Heart left ventricle (tissue), 16 donors: ENCODE measurements around the gene RPS4Y2. TPM values are rescaled to one million over a fixed set of nuclear protein-coding genes. Genes with fewer than 3 reads are reported as not detected.

Source experiments
- ATAC-seq, 4 donors: fragments of 200-7000 bp; cut with Tn5 transposase; one replicate each; pipeline ENCODE4 v1.9.1; 2020 to 2022; ENCODE audit warnings: moderate library complexity in 4 of 4, mild to moderate bottlenecking in 3 of 4, moderate number of reproducible peaks in 1 of 4
- DNase-seq, 5 donors: peaks; one replicate each; pipeline ENCODE4 v3.0.0-alpha.2; 2020
- H3K27ac ChIP-seq, 12 donors: fragments of 200-600 bp; sonication (generic) in 4 of 12; one replicate each; pipeline versions ENCODE4 v1.5.0 to v1.8.0; 2016 to 2022; ENCODE audit warnings: mild to moderate bottlenecking in 2 of 12
- H3K27me3 ChIP-seq, 9 donors: fragments of 200-600 bp; sonication (generic) in 2 of 9; one replicate each; pipeline versions ENCODE4 v1.5.1 to v1.8.0; 2016 to 2022; ENCODE audit warnings: mild to moderate bottlenecking in 3 of 9
- H3K36me3 ChIP-seq, 9 donors: fragments of 200-600 bp; sonication (generic) in 2 of 9; one replicate each; pipeline versions ENCODE4 v1.5.0 to v1.8.0; 2018 to 2022; ENCODE audit warnings: mild to moderate bottlenecking in 2 of 9
- H3K4me1 ChIP-seq, 12 donors: fragments of 200-600 bp; sonication (generic) in 4 of 12; one replicate each; pipeline versions ENCODE4 v1.5.0 to v1.8.0; 2016 to 2022; ENCODE audit warnings: mild to moderate bottlenecking in 3 of 12
- H3K4me3 ChIP-seq, 12 donors: fragments of 200-600 bp; sonication (generic) in 4 of 12; one replicate each; pipeline versions ENCODE4 v1.5.0 to v1.8.0; 2017 to 2022; ENCODE audit warnings: mild to moderate bottlenecking in 9 of 12, moderate library complexity in 4 of 12
- H3K9me3 ChIP-seq, 12 donors: fragments of 200-600 bp; sonication (generic) in 4 of 12; one replicate each; pipeline versions ENCODE4 v1.5.0 to v1.8.0; 2016 to 2022; ENCODE audit warnings: mild to moderate bottlenecking in 1 of 12
- POLR2A ChIP-seq, 2 donors: fragments of 450-650 bp; IDR thresholded peaks; one replicate each; pipeline ENCODE4 v1.6.1; 2017; ENCODE audit warnings: antibody characterized with exemption in 2 of 2, mild to moderate bottlenecking in 2 of 2, moderate library complexity in 2 of 2
- WGBS, 4 donors: extraction: QIAGEN DNeasy Blood & Tissue Kit in 2 of 4; methylation state at CpG; one replicate each; pipeline versions ENCODE4 v1.1.5 to v1.1.7; 2013 to 2018; 5-methylcytosine and 5-hydroxymethylcytosine counted together
- intact Hi-C, 10 donors: fragments of 100-400 bp; cut with DNase I; formaldehyde crosslinking; loops; one replicate each; pipeline versions ENCODE4 v1.11.1 to v1.14.2; 2022
- polyA plus RNA-seq, 2 donors: library from polyadenylated mRNA; stranded (reverse); fragments of 200-250 nt; gene quantifications; one replicate each; pipeline ENCODE4 v1.2.3, GENCODE V29; 2013
- total RNA-seq, 9 donors: library from RNA; depleted of rRNA in 2 of 9; stranded (reverse); fragments of >200 nt in 2 of 9; fragmentation: NEBNext Ultra II Directional in 3 of 9; extraction: Animal tissue kit (Norgen Biotek cat#: 25700) in 3 of 9; gene quantifications; one replicate each; pipeline versions ENCODE4 v1.1.0 to v1.2.4, GENCODE V29; 2016 to 2023
- TF ChIP-seq, protein P1 (sequence below), 12 donors: fragments of 200-600 bp; sonication (generic) in 4 of 12; IDR thresholded peaks; one replicate each; pipeline versions ENCODE4 v1.5.0 to v1.8.0; 2018 to 2022; ENCODE audit warnings: antibody characterized with exemption in 12 of 12, mild to moderate bottlenecking in 5 of 12
- donor health status: ischemic (EF 13 %, LVEDD 7.1; RV severe dilation, severe dysfunction).
- donor health status: healthy with polysubstance abuse.
- donor health status: DM: no; HTN: yes; CAD: no.
- donor health status: DM: no; HTN: no; CAD: no.
- donor health status: ischemic (EF 25% LVEDD 6.9; RV normal size, moderate dysfunction).
- donor health status: ischemic (EF 25% LVEDD 5.7; RV mildly dilated, moderate dysfunction).
- donor health status: healthy.
- donor health status: DM: yes; HTN: yes; CAD: no.
- donor health status: ischemic (EF 35%, LVEDD 5.7; RV mildly dilated, moderate dysfunction).
- donor health status: nonischemic (EF 11% LVEDD 7.7; RV severe dilation, severe dysfunction).
- donor health status: DM: yes; HTN: yes; CAD: no.
- donor health status: PGD.
- donor health status: ischemic (EF 29% LVEDD 5.4; RV normal size, mild dysfunction).
- donor health status: nonischemic (EF 23%, LVEDD 6.1; RV moderate dilation, normal function).

The RPS4Y2 gene
- total and polyA plus RNA-seq, 11 donors, result not detected

DNA sequence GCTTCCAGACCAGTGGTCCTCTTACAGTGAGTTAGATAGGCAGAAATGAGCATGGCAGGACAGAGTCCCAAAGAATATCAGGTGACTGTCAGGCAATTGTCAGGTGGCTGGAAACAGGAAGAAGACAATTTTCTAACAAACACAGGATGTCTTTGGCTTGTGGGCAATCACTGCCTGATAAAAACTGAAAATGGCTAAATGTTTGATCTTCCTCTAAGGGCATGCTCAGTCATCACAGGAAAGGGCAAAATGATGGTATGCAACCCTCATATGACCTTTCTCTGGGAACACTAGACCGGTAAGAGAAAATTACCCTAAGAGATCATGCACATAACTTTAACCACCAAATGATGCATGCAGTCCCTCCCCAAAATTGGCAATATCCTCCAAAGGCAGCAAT, 57.6 kb downstream of the RPS4Y2 start:
- H3K9me3 ChIP-seq, result no peaks in the 10 kb centered on the region
- intact Hi-C loops, result no loop called here
- no peaks in the 10 kb centered on the region for H3K27me3 ChIP-seq
- no peak overlapping the region for H3K4me3 ChIP-seq
- TF ChIP-seq POLR2A (IDR thresholded peaks at IDR 0.05), result no peak
- TF ChIP-seq, protein P1, sequence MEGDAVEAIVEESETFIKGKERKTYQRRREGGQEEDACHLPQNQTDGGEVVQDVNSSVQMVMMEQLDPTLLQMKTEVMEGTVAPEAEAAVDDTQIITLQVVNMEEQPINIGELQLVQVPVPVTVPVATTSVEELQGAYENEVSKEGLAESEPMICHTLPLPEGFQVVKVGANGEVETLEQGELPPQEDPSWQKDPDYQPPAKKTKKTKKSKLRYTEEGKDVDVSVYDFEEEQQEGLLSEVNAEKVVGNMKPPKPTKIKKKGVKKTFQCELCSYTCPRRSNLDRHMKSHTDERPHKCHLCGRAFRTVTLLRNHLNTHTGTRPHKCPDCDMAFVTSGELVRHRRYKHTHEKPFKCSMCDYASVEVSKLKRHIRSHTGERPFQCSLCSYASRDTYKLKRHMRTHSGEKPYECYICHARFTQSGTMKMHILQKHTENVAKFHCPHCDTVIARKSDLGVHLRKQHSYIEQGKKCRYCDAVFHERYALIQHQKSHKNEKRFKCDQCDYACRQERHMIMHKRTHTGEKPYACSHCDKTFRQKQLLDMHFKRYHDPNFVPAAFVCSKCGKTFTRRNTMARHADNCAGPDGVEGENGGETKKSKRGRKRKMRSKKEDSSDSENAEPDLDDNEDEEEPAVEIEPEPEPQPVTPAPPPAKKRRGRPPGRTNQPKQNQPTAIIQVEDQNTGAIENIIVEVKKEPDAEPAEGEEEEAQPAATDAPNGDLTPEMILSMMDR (IDR thresholded peaks at IDR 0.05), result no peak
- WGBS, 4 donors, result 62 to 70% methylated on average over 1 of the region's 1 CpG; no CpG with 5 or more reads in 2 of the 4 donors
- no peak for ATAC-seq
- H3K27ac ChIP-seq, result no peak overlapping the region
- no peaks in the 10 kb centered on the region for H3K4me1 ChIP-seq
- DNase-seq, result no peak
- H3K36me3 ChIP-seq, result no peaks in the 10 kb centered on the region

DNA sequence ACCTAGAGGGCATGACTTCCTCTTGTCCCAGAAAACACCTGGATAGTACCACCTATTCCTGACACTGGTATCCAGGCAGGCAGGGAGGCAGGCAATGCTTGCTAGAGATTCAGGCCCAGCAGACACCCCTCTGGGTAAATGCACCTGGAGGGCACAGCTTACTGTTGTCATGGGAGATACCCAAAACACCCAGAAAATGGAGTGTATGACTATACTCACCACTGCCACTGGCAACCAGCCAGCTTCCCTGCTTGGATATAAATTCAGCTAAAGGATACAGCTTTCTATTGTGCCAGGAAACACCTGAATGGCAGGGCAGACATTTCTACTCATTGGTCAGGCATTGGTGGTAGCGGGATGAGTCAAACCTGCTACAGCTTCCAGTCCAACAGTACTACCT, 58.9 kb downstream of the RPS4Y2 start:
- Histone ChIP-seq H3K27me3 (no peaks in the 10 kb centered on the region), H3K9me3 (no peaks in the 10 kb centered on the region), H3K36me3 (no peaks in the 10 kb centered on the region), H3K27ac (no peak overlapping the region), H3K4me3 (no peak overlapping the region), H3K4me1 (no peaks in the 10 kb centered on the region)
- intact Hi-C loops, result no loop called here
- no peak for DNase-seq
- no peak for ATAC-seq
- no peak for TF ChIP-seq POLR2A (IDR thresholded peaks at IDR 0.05)
- TF ChIP-seq, protein P1 (IDR thresholded peaks at IDR 0.05), result no peak
- WGBS, 4 donors, result 63 to 76% methylated on average over 1 of the region's 1 CpG; no CpG with 5 or more reads in 2 of the 4 donors

DNA sequence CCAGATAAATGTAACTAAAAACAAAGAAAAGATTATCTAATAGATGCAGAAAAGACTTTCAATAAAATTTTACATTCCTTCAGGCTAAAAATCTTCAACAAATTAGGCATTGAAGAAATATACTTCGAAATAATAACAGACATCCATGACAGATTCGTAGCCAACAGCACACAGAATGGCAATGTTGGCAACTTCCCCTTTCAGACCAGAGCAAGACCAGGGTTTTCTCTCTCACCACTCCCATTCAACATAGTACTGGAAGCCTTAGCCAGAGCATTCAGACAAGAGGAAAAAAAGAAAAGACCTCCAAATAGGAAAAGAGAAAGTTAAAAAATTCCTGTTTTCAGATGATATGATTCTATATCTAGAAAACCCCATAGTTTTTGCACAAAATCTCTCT, 61.2 kb downstream of the RPS4Y2 start:
- 41 to 47% methylated on average over 2 of the region's 2 CpGs; no CpG with 5 or more reads in 2 of the 4 donors for WGBS, 4 donors

More for the DNA sequence above, 61.2 kb downstream of the RPS4Y2 start:
- Histone ChIP-seq H3K4me3 (no peak overlapping the region), H3K4me1 (no peaks in the 10 kb centered on the region), H3K9me3 (no peaks in the 10 kb centered on the region), H3K27me3 (no peaks in the 10 kb centered on the region), H3K27ac (no peak overlapping the region), H3K36me3 (no peaks in the 10 kb centered on the region)
- intact Hi-C loops, result no loop called here
- DNase-seq (no peak), ATAC-seq (no peak)
- TF ChIP-seq, protein P1 (IDR thresholded peaks at IDR 0.05), result no peak

Other genes with a start within 250 kb of the RPS4Y2 start
- gene EIF1AY, start 180.3 kb upstream of the RPS4Y2 start, total RNA-seq, result 100 to 1,000 TPM in 4 of 9 donors, not detected in 5; 175 to 276 (median 216) TPM
- 10 to 100 TPM; 56.8 to 98.5 TPM for gene EIF1AY, start 180.3 kb upstream of the RPS4Y2 start, polyA plus RNA-seq